ENCODE data around the gene ENOX1.

DNA sequence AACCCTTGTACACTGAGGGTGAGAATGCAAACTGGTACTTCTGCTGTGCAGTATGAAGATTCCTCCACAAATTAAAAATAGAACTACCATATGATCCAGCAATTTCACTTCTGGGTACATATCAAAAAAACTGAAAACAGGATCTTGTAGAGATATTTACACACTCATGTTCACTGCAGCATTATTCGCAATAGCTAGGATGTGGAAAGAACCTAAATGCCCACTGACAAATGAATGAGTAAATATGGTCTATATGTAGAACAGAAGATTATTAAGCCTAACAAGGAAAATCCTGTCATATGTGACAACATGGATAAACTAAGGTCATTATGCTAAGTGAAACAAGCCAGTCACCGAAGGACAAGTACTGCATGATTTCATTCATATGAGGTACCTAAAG is 304.7 kb downstream of the ENOX1 start:
- TF ChIP-seq, protein P1, sequence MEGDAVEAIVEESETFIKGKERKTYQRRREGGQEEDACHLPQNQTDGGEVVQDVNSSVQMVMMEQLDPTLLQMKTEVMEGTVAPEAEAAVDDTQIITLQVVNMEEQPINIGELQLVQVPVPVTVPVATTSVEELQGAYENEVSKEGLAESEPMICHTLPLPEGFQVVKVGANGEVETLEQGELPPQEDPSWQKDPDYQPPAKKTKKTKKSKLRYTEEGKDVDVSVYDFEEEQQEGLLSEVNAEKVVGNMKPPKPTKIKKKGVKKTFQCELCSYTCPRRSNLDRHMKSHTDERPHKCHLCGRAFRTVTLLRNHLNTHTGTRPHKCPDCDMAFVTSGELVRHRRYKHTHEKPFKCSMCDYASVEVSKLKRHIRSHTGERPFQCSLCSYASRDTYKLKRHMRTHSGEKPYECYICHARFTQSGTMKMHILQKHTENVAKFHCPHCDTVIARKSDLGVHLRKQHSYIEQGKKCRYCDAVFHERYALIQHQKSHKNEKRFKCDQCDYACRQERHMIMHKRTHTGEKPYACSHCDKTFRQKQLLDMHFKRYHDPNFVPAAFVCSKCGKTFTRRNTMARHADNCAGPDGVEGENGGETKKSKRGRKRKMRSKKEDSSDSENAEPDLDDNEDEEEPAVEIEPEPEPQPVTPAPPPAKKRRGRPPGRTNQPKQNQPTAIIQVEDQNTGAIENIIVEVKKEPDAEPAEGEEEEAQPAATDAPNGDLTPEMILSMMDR (IDR thresholded peaks at IDR 0.05), result no peak
- no peak for TF ChIP-seq ZFX (IDR thresholded peaks at IDR 0.05; ENCODE audit: borderline replicate concordance)
